ENCODE measurements around the gene PFKFB4. TPM values are rescaled to one million over a fixed set of nuclear protein-coding genes. Genes with fewer than 3 reads are reported as not detected.

PFKFB4 gene
- total and polyA plus RNA-seq, 8 donors = 6.5 to 18.8 (median 7.9) TPM

- Histone ChIP-seq H3K4me3 (no peak overlapping the region), H3K36me3 (no peaks in the 10 kb centered on the region), H3K27ac (no peak overlapping the region), H3K27me3 (no peaks in the 10 kb centered on the region), H3K4me1 (peaks cover 10 to 52% of the 10 kb centered on the region in 2 donors), H3K9me3 (no peaks in the 10 kb centered on the region)
- no peak for TF ChIP-seq CTCF (IDR thresholded peaks at IDR 0.05)
- ATAC-seq (no peak), DNase-seq (peak in 1 of 4 donors; percentile 68)
- intact Hi-C loops (cut with DNase I) = no loop called here
Observed at GRCh38 chr3:48564667-48565066, 8.1 kb upstream of the PFKFB4 start.

DNA sequence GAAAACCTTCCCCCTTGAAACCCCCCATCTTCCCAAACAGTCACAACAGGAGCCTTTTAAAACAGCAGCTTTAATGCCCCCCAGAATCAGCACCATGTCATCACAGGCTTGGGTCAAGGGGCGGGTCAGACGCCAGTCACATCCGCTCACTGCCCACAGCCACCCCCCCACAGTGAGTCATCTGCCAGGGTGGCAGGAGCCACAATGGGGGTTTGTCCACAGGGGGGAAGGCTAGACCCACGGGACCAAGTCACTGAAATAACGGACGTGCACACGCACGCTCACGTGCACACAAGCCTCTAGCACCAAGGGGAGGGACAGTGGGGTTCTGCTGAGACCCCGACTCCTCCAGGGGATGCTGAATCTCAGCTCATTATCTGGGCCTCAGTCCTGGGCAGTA is 7.4 kb upstream of the PFKFB4 start:
- peak in 2 of 4 donors; percentile 84 to 88 for DNase-seq
- intact Hi-C loops (cut with DNase I) = no loop called here
- TF ChIP-seq CTCF (IDR thresholded peaks at IDR 0.05) = no peak
- no peaks in the 10 kb centered on the region for H3K36me3 ChIP-seq
- peaks cover 10 to 58% of the 10 kb centered on the region in 2 donors for H3K4me1 ChIP-seq
- no peak overlapping the region for H3K4me3 ChIP-seq
- no peak overlapping the region for H3K27ac ChIP-seq
- no peaks in the 10 kb centered on the region for H3K9me3 ChIP-seq
- ATAC-seq = peak; percentile 51
- no peaks in the 10 kb centered on the region for H3K27me3 ChIP-seq

- DNase-seq = no peak
- Histone ChIP-seq H3K4me3 (no peak within 1 kb of the TSS), H3K4me1 (peaks cover 10 to 64% of the 10 kb centered on the region in 2 donors), H3K36me3 (no peaks in the 10 kb centered on the region), H3K27me3 (no peaks in the 10 kb centered on the region), H3K27ac (no peak within 1 kb of the TSS), H3K9me3 (no peaks in the 10 kb centered on the region)
- ATAC-seq = no peak
- intact Hi-C loops (cut with DNase I) = no loop called here
- TF ChIP-seq CTCF (IDR thresholded peaks at IDR 0.05) = no peak
Observed at GRCh38 chr3:48563382-48563918, 6.8 kb upstream of the PFKFB4 start, which contains the start of gene UCN2. Gene UCN2, minus strand, starts transcription at chr3:48563781. Its CDS starts 657 bp downstream, at chr3:48563124.

DNA sequence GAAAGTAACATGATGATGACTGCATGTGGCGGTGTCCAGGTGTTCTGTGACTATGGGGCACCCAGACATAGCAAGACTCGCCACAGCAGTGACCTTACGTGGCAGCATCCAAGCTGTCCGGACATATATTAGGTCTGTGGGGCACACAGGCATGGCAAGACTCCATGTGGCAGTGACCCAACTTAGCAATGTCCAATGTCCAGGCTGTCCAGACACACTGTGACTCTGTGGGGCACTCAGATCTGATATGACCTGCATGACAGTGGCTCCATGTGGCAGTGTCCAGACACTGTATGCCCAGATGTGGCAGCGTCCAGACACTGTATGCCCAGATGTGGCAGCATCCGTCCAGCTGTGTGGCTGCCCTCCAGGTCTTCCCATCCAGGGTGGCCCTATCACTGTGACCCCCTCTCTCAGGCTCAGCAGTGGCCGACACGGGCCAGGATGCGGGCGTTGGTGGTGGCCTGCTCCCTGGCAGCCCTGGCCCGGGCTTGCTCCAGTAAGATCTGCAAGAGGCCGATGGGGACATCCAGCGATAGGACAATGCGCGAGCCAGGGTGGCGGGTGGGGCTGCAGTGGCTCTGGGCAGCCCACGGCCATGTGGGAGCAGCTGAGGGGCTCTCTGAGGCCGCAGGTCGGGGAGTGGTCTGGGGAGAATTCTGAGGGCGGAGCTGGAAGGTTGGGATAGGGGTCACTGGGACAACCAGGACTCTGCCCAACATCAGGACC is 5.9 kb upstream of the PFKFB4 start:
- H3K4me3 ChIP-seq = no peak overlapping the region
- no peaks in the 10 kb centered on the region for H3K9me3 ChIP-seq
- intact Hi-C loops (cut with DNase I) = no loop called here
- peaks cover 10 to 73% of the 10 kb centered on the region in 2 donors for H3K4me1 ChIP-seq
- no peak for ATAC-seq
- H3K36me3 ChIP-seq = no peaks in the 10 kb centered on the region
- DNase-seq = peak in 1 of 4 donors; percentile 70
- no peak for TF ChIP-seq CTCF (IDR thresholded peaks at IDR 0.05)
- no peaks in the 10 kb centered on the region for H3K27me3 ChIP-seq
- no peak overlapping the region for H3K27ac ChIP-seq

DNA sequence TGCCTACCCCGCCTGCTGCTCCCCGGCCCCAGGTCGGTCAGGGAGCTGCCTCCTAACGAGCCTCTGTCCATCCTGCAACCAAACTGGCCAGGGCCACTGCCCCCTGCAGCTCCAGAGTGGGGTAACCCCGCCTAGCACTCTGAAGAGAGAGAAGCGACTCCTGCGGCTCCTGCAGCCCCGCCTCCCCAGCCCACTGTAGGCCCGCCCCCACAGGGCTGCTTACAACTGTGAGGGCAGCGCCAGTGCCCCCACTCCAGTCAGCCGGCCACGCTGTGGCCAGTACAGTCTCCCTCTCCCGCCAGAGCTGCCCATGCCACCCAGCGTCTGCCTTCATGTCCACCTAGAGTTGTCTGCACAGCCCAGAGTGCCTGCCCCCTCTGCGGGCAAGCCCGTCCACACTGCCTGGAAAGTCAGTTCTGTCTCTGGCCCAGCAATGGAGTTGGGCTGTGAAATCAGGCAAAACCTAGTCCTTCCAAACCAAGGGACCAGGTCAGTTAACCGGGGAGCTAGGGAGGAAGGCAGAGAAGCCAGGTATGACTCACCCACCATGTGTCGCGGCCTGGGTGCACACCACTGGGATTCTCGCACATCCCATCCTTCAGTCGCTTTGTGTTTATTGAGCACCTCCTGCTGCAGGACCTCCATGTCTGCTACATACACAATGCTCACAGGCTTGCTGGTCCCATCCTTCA is 4.6 kb upstream of the PFKFB4 start:
- Histone ChIP-seq H3K9me3 (no peaks in the 10 kb centered on the region), H3K4me1 (peaks cover 10 to 80% of the 10 kb centered on the region in 2 donors), H3K4me3 (peak overlapping the region; percentile 9 to 28), H3K27me3 (no peaks in the 10 kb centered on the region), H3K36me3 (no peaks in the 10 kb centered on the region), H3K27ac (peak overlapping the region; percentile 42 to 66)
- DNase-seq = peak in 3 of 4 donors; percentile 43 to 88 (median 72)
- intact Hi-C loops (cut with DNase I) = no loop called here
- TF ChIP-seq CTCF (IDR thresholded peaks at IDR 0.05) = peak in 1 of 2 donors; percentile 27
- ATAC-seq = no peak
